Sigmoid colon (tissue), 7 donors: ENCODE data around the gene ZNF541. TPM values are rescaled to one million over a fixed set of nuclear protein-coding genes. Genes with fewer than 3 reads are reported as not detected.

Experiments
- DNase-seq: peaks from one replicate; pipeline ENCODE4 v3.0.0-alpha.2; 2019
- H3K27ac ChIP-seq, 4 donors: fragments of 200-600 bp; sonication (generic); one replicate each; pipeline ENCODE4 v1.5.1; 2016 to 2019; ENCODE audit warnings: mild to moderate bottlenecking in 1 of 4
- H3K27me3 ChIP-seq, 3 donors: fragments of 200-600 bp; sonication (generic); one replicate each; pipeline ENCODE4 v1.5.1; 2019; ENCODE audit warnings: mild to moderate bottlenecking in 1 of 3
- H3K36me3 ChIP-seq, 4 donors: fragments of 200-600 bp; sonication (generic); one replicate each; pipeline ENCODE4 v1.5.1; 2016 to 2019
- H3K4me1 ChIP-seq, 4 donors: fragments of 200-600 bp; sonication (generic); one replicate each; pipeline ENCODE4 v1.5.1; 2017 to 2019
- H3K4me3 ChIP-seq, 4 donors: fragments of 200-600 bp; sonication (generic); one replicate each; pipeline ENCODE4 v1.5.1; 2017 to 2019; ENCODE audit warnings: mild to moderate bottlenecking in 2 of 4, moderate library complexity in 1 of 4
- H3K9me3 ChIP-seq, 4 donors: fragments of 200-600 bp in 3 of 4; sonication (generic) in 3 of 4; one replicate each; pipeline versions ENCODE4 v1.5.1 to v1.6.1; 2013 to 2019
- EP300 ChIP-seq, 4 donors: sonication (generic); formaldehyde crosslinking; IDR thresholded peaks; one replicate each; pipeline ENCODE4 v1.6.1; 2017; ENCODE audit warnings: antibody characterized with exemption in 4 of 4
- POLR2A ChIP-seq, 2 donors: fragments of 450-650 bp; IDR thresholded peaks; one replicate each; pipeline ENCODE4 v1.6.1; 2016; ENCODE audit warnings: antibody characterized with exemption in 2 of 2, mild to moderate bottlenecking in 2 of 2, moderate library complexity in 2 of 2
- POLR2AphosphoS5 ChIP-seq, 4 donors: sonication (generic); formaldehyde crosslinking; IDR thresholded peaks; one replicate each; pipeline ENCODE4 v1.6.1; 2017; ENCODE audit warnings: antibody characterized with exemption in 4 of 4
- WGBS, 2 donors: extraction: QIAGEN DNeasy Blood & Tissue Kit; methylation state at CpG; one replicate each; pipeline ENCODE4 v1.1.7; 2013; 5-methylcytosine and 5-hydroxymethylcytosine counted together
- intact Hi-C: fragments of 100-400 bp; cut with DNase I; formaldehyde crosslinking; loops from one replicate; pipeline ENCODE4 v1.15.1; 2023
- polyA plus RNA-seq, 3 donors: library from polyadenylated mRNA; stranded (reverse); fragments of 200-250 nt; gene quantifications; one replicate each; pipeline ENCODE4 v1.2.3, GENCODE V29; 2013
- total RNA-seq, 4 donors: library from RNA; depleted of rRNA; stranded (reverse); fragments of >200 nt; gene quantifications; one replicate each; pipeline ENCODE4 v1.1.0, GENCODE V29; 2016
- TF ChIP-seq, protein P1 (sequence below), 4 experiments: fragments of 450-650 bp in 3 of 4; fragments of 200-600 bp in 1 of 4; IDR thresholded peaks; one replicate each; pipeline ENCODE4 v1.5.1; 2016 to 2019; ENCODE audit warnings: antibody characterized with exemption in 4 of 4, mild to moderate bottlenecking in 3 of 4, moderate library complexity in 2 of 4
- donor health status: healthy with polysubstance abuse.
- donor health status: Bipolar disorder and iron deficiency.
- donor health status: healthy.

ZNF541 gene
- total and polyA plus RNA-seq, 7 donors = 0.22 to 1.7 (median 1.3) TPM; not detected in 3

DNA sequence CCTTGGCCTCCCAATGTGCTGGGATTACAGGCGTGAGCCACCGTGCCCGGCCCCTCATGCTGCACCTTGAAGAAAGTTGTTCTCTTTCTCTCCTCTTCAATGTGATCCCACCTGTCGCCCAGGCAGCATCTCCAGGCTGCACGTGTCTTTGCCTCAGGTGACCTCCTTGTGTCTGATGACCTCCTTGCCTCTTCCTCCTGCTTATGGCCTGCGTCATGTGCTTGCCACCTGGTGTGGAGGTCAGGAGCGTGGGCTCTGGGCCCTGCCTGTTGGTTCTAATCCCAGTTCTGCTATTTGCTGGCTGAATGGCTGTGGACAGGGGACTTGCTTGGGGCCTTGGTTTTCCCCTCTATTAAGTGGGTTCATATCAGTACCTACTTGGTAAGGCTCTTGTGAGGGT lies 42.3 kb upstream of the ZNF541 start:
- WGBS, 2 donors = 85 to 86% methylated on average over 7 of the region's 7 CpGs
- Histone ChIP-seq H3K4me3 (no peak overlapping the region), H3K9me3 (no peaks in the 10 kb centered on the region), H3K36me3 (no peaks in the 10 kb centered on the region), H3K27me3 (no peaks in the 10 kb centered on the region), H3K27ac (peak overlapping the region in 3 of 4 donors; percentile 33 to 98 (median 38)), H3K4me1 (peaks cover 0 to 81% (median 74%) of the 10 kb centered on the region in 4 donors)
- no peak for DNase-seq
- TF ChIP-seq, protein P1, sequence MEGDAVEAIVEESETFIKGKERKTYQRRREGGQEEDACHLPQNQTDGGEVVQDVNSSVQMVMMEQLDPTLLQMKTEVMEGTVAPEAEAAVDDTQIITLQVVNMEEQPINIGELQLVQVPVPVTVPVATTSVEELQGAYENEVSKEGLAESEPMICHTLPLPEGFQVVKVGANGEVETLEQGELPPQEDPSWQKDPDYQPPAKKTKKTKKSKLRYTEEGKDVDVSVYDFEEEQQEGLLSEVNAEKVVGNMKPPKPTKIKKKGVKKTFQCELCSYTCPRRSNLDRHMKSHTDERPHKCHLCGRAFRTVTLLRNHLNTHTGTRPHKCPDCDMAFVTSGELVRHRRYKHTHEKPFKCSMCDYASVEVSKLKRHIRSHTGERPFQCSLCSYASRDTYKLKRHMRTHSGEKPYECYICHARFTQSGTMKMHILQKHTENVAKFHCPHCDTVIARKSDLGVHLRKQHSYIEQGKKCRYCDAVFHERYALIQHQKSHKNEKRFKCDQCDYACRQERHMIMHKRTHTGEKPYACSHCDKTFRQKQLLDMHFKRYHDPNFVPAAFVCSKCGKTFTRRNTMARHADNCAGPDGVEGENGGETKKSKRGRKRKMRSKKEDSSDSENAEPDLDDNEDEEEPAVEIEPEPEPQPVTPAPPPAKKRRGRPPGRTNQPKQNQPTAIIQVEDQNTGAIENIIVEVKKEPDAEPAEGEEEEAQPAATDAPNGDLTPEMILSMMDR (IDR thresholded peaks at IDR 0.05) = no peak
- no peak for TF ChIP-seq POLR2A (IDR thresholded peaks at IDR 0.05)
- no peak for TF ChIP-seq POLR2AphosphoS5 (IDR thresholded peaks at IDR 0.05)
- TF ChIP-seq EP300 (IDR thresholded peaks at IDR 0.05) = no peak
- intact Hi-C loops = no loop called here

DNA sequence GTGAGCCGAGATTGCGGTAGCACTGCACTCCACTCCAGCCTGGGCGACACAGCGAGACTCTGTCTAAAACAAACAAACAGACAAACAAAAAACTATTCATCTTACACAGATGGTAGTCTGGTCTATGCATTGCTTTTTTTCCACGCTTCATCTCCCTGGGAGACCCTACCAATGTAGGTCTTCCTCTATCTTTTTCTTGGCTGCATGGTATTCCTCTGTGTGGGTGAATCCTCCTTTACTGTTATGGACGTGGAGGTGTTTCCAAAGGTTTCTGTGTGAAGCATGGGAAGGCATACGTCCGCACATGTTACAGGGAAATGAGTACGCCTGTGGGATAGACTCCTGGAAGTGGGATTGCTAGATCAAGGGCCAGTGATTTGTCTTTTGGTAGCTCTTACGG lies 41.6 kb upstream of the ZNF541 start:
- WGBS, 2 donors = 96 to 97% methylated on average over 10 of the region's 10 CpGs
- H3K27me3 ChIP-seq = no peaks in the 10 kb centered on the region
- TF ChIP-seq EP300 (IDR thresholded peaks at IDR 0.05) = no peak
- TF ChIP-seq POLR2AphosphoS5 (IDR thresholded peaks at IDR 0.05) = no peak
- no peak for TF ChIP-seq POLR2A (IDR thresholded peaks at IDR 0.05)
- TF ChIP-seq, protein P1 (IDR thresholded peaks at IDR 0.05) = no peak
- intact Hi-C loops = no loop called here
- peak overlapping the region in 3 of 4 donors; percentile 98 for H3K27ac ChIP-seq
- no peaks in the 10 kb centered on the region for H3K36me3 ChIP-seq
- no peak overlapping the region for H3K4me3 ChIP-seq
- no peak for DNase-seq
- no peaks in the 10 kb centered on the region for H3K9me3 ChIP-seq
- H3K4me1 ChIP-seq = peaks cover 0 to 74% (median 69%) of the 10 kb centered on the region in 4 donors

DNA sequence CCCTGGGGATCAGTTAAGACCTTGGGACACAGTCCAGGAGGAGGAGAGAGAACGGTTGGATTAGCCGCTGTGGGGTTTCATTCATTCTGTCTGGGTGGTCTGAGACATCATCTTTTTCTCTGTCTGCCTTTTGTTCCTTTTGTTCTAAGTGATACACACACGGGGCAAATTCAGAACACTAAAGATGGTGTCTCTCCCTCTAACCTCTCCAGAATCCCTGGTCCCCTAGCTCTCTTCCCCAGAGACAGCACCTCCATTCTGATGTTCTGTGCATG lies 41.0 kb upstream of the ZNF541 start:
- Histone ChIP-seq H3K36me3 (no peaks in the 10 kb centered on the region), H3K4me1 (peaks cover 0 to 68% (median 63%) of the 10 kb centered on the region in 4 donors), H3K27me3 (no peaks in the 10 kb centered on the region), H3K9me3 (no peaks in the 10 kb centered on the region), H3K27ac (peak overlapping the region; percentile 61 to 98 (median 98)), H3K4me3 (no peak overlapping the region)
- DNase-seq = no peak
- intact Hi-C loops = no loop called here
- TF ChIP-seq POLR2AphosphoS5 (IDR thresholded peaks at IDR 0.05) (no peak), POLR2A (IDR thresholded peaks at IDR 0.05) (no peak), EP300 (IDR thresholded peaks at IDR 0.05) (no peak)
- TF ChIP-seq, protein P1 (IDR thresholded peaks at IDR 0.05) = no peak
- WGBS, 2 donors = 62 to 69% methylated on average over 3 of the region's 3 CpGs

DNA sequence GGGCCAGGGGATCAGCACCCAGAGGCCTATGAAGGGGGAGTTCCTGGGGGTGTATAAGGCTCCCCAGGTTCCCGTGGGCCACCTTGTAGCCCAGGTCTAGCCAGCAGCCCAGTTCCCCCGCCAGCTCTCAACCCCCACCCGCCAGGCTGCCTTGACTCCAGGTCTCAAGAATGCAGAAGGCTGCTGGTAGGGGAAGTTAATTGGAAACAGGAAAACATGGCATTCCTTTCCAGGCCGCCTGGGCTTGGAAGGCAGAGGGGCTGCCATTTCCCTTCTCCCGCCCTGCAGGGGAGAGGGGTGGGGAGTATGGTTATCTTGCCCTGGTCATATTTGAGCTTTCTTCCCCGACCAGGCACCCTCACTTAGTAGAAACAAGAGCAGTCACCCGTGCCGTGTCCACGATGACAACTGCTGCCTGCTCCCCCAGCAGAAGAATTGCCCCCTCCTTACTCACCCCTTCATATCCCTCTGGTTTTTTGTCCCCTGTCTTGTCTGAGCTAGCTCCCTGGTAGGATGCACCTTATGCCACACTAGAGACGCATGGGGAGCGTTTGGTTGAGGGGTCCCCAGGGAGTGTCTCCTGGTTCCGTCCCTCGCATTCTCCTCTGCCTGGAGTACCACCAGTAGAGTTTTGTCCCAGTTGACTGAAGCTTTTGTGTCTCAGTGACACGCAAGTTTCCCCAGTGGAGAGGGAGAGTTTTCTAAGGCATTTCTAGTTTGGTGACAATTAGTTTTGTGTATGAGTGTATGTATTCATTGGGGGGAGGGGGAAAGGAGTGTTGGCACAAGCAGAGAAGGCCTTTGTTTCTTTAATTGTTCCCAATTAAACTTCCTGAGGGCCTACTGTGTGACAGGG lies 40.4 kb upstream of the ZNF541 start:
- Histone ChIP-seq H3K4me3 (peak overlapping the region in 2 of 4 donors; percentile 5 to 6), H3K27ac (peak overlapping the region; percentile 61 to 98 (median 98)), H3K27me3 (no peaks in the 10 kb centered on the region), H3K4me1 (peaks cover 0 to 62% (median 57%) of the 10 kb centered on the region in 4 donors), H3K9me3 (no peaks in the 10 kb centered on the region), H3K36me3 (no peaks in the 10 kb centered on the region)
- WGBS, 2 donors = 74 to 80% methylated on average over 14 of the region's 14 CpGs
- intact Hi-C loops = no loop called here
- TF ChIP-seq POLR2A (IDR thresholded peaks at IDR 0.05) = no peak
- TF ChIP-seq EP300 (IDR thresholded peaks at IDR 0.05) = no peak
- TF ChIP-seq, protein P1 (IDR thresholded peaks at IDR 0.05) = no peak
- TF ChIP-seq POLR2AphosphoS5 (IDR thresholded peaks at IDR 0.05) = no peak
- peak; percentile 74 for DNase-seq
